WERI-Rb-1 (cell line): Measurements from ENCODE around the gene TENM4.

Experiments used
- DNase-seq: peaks from one replicate; pipeline ENCODE4 v3.0.0-alpha.2; 2020
- H3K27ac ChIP-seq: fragments of 250-450 bp; sonication (Bioruptor Pico); 2 replicates; pipeline ENCODE4 v1.5.1; 2020; ENCODE audit warnings: mild to moderate bottlenecking, moderate library complexity
- H3K27me3 ChIP-seq: fragments of 250-450 bp; sonication (Bioruptor Pico); 2 replicates; pipeline ENCODE4 v1.5.1; 2021; ENCODE audit warnings: mild to moderate bottlenecking, low read depth, moderate library complexity; ENCODE audit not compliant: insufficient read depth, severe bottlenecking
- H3K36me3 ChIP-seq: fragments of 250-450 bp; sonication (Bioruptor Pico); 2 replicates; pipeline ENCODE4 v1.5.1; 2020; ENCODE audit warnings: mild to moderate bottlenecking, moderate library complexity
- H3K4me3 ChIP-seq: 2 replicates; pipeline ENCODE4 v1.5.1; 2011; ENCODE audit warnings: low read depth, mild to moderate bottlenecking, control low read depth, low read length
- H3K9me3 ChIP-seq: fragments of 250-450 bp; sonication (Bioruptor Pico); 2 replicates; pipeline ENCODE4 v1.5.1; 2021; ENCODE audit warnings: mild to moderate bottlenecking, moderate library complexity; ENCODE audit not compliant: severe bottlenecking
- TF ChIP-seq, protein P1 (sequence below): IDR thresholded peaks from 2 replicates; pipeline ENCODE4 v1.5.1; 2011; ENCODE audit warnings: low read depth, mild to moderate bottlenecking, control low read depth, inconsistent platforms, low read length

TENM4 gene

DNA sequence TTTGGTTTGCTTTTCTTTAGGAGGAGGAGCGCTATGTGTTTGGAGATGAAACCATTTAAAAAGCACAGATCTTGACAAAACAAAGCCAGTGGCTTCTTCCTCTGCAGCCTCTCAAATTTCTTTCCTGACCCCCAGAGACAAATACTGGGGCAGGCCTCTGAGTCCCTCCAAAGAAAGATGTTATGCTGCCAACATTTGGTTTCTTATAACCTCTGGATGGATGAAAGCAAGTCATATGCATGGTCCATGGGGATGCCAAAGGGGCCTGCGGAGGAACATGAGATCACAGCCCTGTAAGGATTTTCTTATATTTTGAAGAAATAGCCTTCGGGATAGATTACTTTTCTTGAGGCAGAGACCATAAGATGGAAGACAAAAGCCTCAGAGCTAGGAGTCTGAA, 179.1 kb downstream of the TENM4 start:
- H3K36me3 ChIP-seq = no peaks in the 10 kb centered on the region
- no peak overlapping the region for H3K27ac ChIP-seq
- TF ChIP-seq, protein P1, sequence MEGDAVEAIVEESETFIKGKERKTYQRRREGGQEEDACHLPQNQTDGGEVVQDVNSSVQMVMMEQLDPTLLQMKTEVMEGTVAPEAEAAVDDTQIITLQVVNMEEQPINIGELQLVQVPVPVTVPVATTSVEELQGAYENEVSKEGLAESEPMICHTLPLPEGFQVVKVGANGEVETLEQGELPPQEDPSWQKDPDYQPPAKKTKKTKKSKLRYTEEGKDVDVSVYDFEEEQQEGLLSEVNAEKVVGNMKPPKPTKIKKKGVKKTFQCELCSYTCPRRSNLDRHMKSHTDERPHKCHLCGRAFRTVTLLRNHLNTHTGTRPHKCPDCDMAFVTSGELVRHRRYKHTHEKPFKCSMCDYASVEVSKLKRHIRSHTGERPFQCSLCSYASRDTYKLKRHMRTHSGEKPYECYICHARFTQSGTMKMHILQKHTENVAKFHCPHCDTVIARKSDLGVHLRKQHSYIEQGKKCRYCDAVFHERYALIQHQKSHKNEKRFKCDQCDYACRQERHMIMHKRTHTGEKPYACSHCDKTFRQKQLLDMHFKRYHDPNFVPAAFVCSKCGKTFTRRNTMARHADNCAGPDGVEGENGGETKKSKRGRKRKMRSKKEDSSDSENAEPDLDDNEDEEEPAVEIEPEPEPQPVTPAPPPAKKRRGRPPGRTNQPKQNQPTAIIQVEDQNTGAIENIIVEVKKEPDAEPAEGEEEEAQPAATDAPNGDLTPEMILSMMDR = no peak
- DNase-seq = no peak
- no peak overlapping the region for H3K4me3 ChIP-seq
- H3K27me3 ChIP-seq = peaks cover 2% of the 10 kb centered on the region
- H3K9me3 ChIP-seq = no peaks in the 10 kb centered on the region

DNA sequence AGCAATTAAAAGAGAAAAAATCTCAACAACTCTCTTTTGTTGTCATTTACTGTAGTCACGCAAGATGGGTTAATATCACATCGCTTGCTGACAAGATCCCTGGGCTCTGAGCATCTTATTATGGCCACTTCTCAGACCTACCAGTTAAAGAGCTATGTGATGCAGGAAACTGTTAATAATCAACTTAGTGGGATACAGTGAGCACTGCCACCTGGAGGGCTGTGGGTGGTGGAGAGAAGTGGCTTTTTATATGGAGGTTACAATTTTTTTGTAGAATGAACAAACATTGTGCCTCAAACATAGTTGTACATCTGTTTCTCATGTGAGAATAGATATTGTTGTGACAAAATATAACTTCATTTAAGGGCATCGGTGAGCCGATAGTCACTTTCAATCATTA, 181.0 kb downstream of the TENM4 start:
- DNase-seq = no peak
- H3K4me3 ChIP-seq = no peak overlapping the region
- no peak overlapping the region for H3K27ac ChIP-seq
- H3K9me3 ChIP-seq = no peaks in the 10 kb centered on the region
- H3K27me3 ChIP-seq = peaks cover 4% of the 10 kb centered on the region
- TF ChIP-seq, protein P1 = peak; percentile 33; the same call in 1 of the 2 replicates
- no peaks in the 10 kb centered on the region for H3K36me3 ChIP-seq

DNA sequence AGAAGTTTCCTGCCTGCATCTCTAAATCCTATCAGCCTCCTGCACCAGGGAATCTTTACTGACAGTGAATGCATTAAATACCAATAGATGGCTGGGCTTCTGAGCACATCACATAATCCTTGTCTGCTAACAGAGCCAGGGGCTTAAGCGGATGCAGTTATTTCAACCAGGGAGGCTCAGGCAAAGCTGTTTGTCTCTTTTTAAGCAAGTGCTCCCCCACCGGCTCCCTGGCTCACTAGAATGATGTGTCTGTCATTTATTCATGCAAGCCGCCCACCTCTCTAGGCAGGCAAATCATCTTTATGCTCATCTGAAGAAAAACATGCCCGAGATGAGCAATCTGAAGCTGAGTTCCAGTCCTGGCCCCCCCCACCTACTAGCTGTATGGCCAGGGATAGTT, 182.3 kb downstream of the TENM4 start:
- Histone ChIP-seq H3K4me3 (no peak overlapping the region), H3K27me3 (peaks cover 4% of the 10 kb centered on the region), H3K27ac (no peak overlapping the region), H3K9me3 (no peaks in the 10 kb centered on the region), H3K36me3 (no peaks in the 10 kb centered on the region)
- peak; percentile 72 for DNase-seq
- TF ChIP-seq, protein P1 = no peak

DNA sequence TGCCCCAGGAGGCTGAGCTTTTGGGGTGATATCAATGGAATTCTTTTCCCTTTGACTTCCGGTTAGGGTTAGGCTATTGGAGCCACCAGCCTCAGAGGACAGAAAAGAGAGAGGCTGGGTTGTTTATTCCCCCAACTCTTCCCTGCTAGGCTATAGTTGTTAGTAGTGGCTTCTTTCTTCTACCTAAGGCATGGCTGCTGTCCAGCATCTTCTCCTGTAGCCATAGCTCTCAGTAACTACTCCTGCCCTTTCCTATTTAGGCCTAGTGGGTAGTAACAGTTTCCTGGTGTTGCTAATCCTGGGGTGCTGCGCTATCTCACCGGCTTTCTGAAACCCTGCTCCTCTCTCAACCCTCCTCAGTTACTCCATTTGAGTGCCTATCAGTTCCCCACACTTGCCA, 184.9 kb downstream of the TENM4 start:
- Histone ChIP-seq H3K9me3 (no peaks in the 10 kb centered on the region), H3K27ac (no peak overlapping the region), H3K4me3 (no peak overlapping the region), H3K27me3 (peaks cover 4% of the 10 kb centered on the region), H3K36me3 (no peaks in the 10 kb centered on the region)
- TF ChIP-seq, protein P1 = no peak
- no peak for DNase-seq

DNA sequence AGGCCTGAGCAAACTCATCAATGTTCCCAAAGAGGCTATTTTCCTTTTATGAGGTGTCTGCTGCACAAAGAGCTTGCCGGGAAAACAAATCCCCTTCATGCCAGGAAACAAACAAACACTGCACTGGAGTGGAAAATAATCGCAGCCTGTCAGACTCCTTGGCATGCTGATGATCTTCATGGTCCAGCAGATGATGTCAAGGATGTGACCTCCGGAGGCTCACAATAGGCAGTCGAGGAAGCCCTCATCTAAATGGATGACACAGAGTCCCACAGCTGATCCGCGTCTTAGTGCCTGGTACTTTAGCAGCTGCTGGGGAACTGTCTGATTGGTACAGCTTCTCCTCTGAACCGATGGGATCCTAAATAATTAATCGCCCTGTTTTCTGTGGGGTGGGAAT, 187.6 kb downstream of the TENM4 start:
- H3K9me3 ChIP-seq = no peaks in the 10 kb centered on the region
- H3K4me3 ChIP-seq = no peak overlapping the region
- H3K27ac ChIP-seq = no peak overlapping the region
- TF ChIP-seq, protein P1 = no peak
- DNase-seq = no peak
- H3K36me3 ChIP-seq = no peaks in the 10 kb centered on the region
- H3K27me3 ChIP-seq = peaks cover 2% of the 10 kb centered on the region

DNA sequence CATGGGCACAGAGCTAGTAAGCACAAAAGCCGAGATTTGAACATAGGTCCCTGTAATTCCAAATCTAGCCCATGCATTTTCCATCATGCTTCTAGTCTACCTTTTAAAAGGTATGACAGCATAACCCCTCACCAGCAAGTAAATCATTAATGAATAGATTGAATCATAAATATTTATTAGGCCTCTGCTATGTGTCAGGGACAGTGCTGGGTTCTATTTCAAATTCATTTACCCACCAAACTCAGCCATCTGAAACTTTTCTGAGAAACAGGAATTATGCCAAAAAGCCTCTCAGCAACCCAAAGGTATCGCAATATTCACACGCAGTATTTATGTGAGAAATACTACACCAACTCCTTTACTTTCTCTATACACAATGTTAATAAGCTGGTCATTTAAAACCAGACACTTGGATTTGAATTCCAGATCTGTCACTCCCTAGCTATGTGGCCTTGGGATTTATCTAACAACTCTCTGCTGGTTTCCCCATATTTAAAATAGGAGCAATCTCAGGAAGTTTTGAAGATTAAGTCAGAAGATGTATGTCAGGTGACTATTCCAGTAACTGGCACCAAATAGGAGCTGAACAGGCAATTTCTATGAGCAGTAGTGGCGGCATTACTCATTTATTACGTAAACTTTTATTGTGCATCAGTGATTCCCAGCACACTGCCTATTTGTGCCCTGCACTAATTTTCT, 191.4 kb downstream of the TENM4 start:
- TF ChIP-seq, protein P1 = no peak
- no peaks in the 10 kb centered on the region for H3K9me3 ChIP-seq
- H3K4me3 ChIP-seq = no peak overlapping the region
- no peaks in the 10 kb centered on the region for H3K27me3 ChIP-seq
- H3K36me3 ChIP-seq = no peaks in the 10 kb centered on the region
- H3K27ac ChIP-seq = no peak overlapping the region
- no peak for DNase-seq
